Activated gamma-delta T cell treated with anti-CD3 and anti-CD28 coated beads, Interleukin-2, amount 50 U/mL, for 16 hours (primary cell): ENCODE data around the gene INSYN1.

Experiments used
- DNase-seq: peaks from one replicate; pipeline ENCODE4 v3.0.0-alpha.2; 2020; ENCODE audit warnings: low read depth

INSYN1 gene

DNA sequence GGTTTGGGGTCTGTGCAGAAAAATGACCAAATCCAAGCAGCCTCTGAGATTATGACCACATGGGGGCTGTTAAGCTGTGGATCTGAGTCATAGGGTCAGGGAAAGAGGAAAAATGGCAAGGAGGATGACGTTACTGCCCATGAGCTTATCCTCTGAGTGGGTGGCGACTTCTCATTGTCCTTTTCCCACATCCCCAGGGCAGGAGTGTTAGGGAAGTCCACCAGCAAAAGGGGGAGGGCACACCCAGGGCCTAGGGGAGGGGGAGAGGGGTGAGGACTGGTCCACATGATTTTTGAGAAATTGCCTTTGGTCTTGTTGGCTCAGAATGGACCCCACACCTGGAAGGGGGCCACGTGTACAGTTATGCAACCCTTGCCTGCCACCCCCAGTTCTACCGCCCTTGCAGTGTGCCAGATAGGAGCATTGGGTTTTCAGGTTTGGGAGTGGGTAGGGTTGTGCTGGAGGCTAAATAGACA is 66.3 kb downstream of the INSYN1 start:
- no peak for DNase-seq

DNA sequence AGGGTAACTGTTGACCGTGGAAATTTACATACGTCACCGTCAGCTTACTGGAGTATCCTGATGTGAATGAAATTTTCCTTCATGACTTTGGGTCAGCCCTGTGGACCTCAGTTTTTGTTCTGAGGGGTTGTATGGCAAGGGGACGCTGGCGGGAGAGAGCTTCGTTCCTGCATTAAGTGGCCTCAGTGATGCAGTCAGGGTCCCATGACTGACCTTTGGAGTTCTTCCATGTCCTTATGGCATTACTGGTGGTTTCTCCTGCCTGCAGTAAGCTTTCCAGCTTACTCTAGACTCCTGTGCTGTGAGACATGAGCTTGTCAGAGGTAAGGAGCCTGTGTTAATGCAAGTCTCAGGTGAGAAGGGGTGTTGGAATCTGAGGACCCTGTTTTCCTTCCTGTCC is 67.2 kb downstream of the INSYN1 start:
- DNase-seq = no peak
